ENCODE measurements around the gene ZNF438. TPM values are rescaled to one million over a fixed set of nuclear protein-coding genes. Genes with fewer than 3 reads are reported as not detected.

Gene ZNF438
- total RNA-seq, 3 donors from 2014 or later = 0.96 to 1.3 (median 1.2) TPM

DNA sequence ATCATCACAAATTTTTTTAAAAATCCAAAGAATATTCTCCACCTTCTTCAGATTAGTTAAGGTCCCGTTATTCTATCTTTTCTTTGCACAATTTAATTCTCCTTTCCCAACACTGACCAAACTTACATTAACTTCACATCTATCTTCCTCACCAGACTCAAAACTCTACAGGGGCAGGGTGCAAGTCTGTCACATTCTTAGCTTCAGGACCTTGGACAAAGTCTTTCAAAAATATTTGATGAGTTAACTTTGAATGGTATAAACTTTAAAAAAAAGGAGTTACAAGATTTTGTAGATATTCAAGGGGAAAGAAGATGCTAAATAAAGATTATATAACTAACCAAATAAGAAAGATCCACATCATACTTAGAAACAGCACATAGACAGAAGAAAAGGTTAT lies 132.7 kb downstream of the ZNF438 start:
- no peak for DNase-seq
- Mint-ChIP-seq H3K9me3 (peaks cover 4% of the 10 kb centered on the region), H3K4me1 (ENCODE audit: low read depth) (no peaks in the 10 kb centered on the region)

DNA sequence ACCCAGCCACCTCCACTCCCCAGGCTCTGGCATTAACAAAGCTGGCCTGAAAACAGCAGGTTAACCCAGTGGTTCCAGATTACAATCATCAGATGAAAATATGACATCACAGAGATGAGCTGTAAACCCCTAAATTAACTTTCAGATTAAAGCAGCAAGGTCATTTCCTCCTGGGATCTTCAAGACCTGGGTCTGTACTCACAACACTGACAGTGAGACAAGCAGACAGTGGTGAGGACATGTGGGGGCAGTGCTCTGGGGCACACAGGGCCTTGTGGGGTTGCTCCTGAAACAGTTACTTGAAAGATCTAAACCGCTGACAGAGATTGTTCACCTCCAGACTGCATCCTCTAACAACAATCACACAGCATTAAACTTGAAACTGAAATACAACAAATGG lies 134.1 kb downstream of the ZNF438 start:
- Mint-ChIP-seq H3K36me3 (ENCODE audit: insufficient read depth) (peaks cover 27% of the 10 kb centered on the region), H3K4me3 (no peak overlapping the region), H3K9me3 (peaks cover 4% of the 10 kb centered on the region), H3K4me1 (ENCODE audit: low read depth) (no peaks in the 10 kb centered on the region), H3K27me3 (ENCODE audit: low read depth) (no peaks in the 10 kb centered on the region)
- no peak for DNase-seq
- ATAC-seq = peak; percentile 28 to 51

More for the DNA sequence above, 132.7 kb downstream of the ZNF438 start:
- Mint-ChIP-seq H3K4me3 (no peak overlapping the region), H3K36me3 (ENCODE audit: insufficient read depth) (peaks cover 31% of the 10 kb centered on the region), H3K27me3 (ENCODE audit: low read depth) (no peaks in the 10 kb centered on the region)
- no peak for ATAC-seq

DNA sequence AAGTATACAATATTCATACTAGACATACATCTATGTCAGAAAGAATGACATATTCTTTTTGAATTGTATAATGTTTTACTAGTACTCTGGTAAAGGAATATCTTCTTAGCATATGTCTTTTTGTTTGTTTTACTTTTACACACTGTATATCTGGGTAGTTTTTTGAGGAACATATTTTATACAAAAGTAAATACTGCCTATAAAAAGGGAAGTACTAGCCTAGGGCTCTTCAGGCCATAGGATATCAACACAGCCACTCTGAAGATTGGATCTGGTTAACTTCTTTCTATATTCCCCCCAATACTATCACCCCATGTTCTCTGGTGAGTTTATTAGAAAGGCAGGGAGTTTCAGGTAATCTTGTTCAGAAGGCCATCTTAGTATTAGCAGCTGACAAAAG lies 134.6 kb downstream of the ZNF438 start:
- Mint-ChIP-seq H3K4me1 (ENCODE audit: low read depth) (no peaks in the 10 kb centered on the region), H3K27me3 (ENCODE audit: low read depth) (no peaks in the 10 kb centered on the region), H3K36me3 (ENCODE audit: insufficient read depth) (peaks cover 23% of the 10 kb centered on the region), H3K9me3 (peaks cover 4% of the 10 kb centered on the region), H3K4me3 (no peak overlapping the region)
- ATAC-seq (no peak), DNase-seq (no peak)

GRCh38 chr10:30894221-30894620 lies 137.4 kb downstream of the ZNF438 start:
- Mint-ChIP-seq H3K36me3 (ENCODE audit: insufficient read depth) (peaks cover 10% of the 10 kb centered on the region), H3K4me3 (no peak overlapping the region), H3K9me3 (peaks cover 4% of the 10 kb centered on the region), H3K4me1 (ENCODE audit: low read depth) (no peaks in the 10 kb centered on the region), H3K27me3 (ENCODE audit: low read depth) (no peaks in the 10 kb centered on the region)
- no peak for ATAC-seq
- DNase-seq = no peak

DNA sequence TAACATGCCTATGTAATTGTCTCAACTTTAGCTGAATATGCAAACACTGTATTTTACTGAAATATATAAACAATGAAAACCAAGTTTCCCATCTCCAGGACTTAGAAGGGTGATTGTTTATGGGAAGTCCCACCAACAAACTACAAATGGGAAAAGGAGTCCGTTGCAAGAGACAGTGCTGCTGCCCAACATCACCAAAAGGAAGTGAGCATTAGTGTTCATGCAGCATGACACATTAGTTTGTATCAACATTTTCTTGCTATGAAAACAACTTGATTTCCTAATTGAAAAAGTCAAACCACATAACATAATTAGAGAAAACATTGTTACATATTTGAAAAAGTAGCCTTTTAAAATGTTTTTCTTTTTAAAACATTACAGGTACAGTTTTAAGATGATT lies 138.5 kb downstream of the ZNF438 start:
- H3K9me3 Mint-ChIP-seq = no peaks in the 10 kb centered on the region
- H3K4me3 Mint-ChIP-seq = no peak overlapping the region
- H3K36me3 Mint-ChIP-seq (ENCODE audit: insufficient read depth) = peaks cover 5% of the 10 kb centered on the region
- H3K27me3 Mint-ChIP-seq (ENCODE audit: low read depth) = no peaks in the 10 kb centered on the region
- DNase-seq = no peak
- ATAC-seq = no peak
- H3K4me1 Mint-ChIP-seq (ENCODE audit: low read depth) = no peaks in the 10 kb centered on the region

DNA sequence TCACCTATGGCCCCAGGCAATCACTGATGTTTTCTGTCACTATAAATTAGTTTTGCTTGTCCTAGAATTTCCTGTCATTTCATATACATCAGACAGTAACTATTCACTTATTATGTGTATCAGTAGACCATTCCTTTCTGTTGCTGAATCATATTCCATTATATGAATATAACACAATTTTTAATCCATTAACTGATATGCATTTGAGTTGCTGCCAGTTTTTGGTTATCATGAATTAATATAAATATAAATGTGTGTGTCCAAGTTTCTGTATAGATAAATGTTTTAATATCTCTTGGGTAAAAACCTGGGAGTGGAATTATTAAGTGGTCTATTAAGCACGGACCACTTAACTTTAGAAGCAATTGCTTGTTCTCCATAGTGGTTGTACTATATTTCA lies 143.8 kb downstream of the ZNF438 start:
- DNase-seq = no peak
- H3K4me3 Mint-ChIP-seq = no peak overlapping the region
- H3K27me3 Mint-ChIP-seq (ENCODE audit: low read depth) = no peaks in the 10 kb centered on the region
- no peaks in the 10 kb centered on the region for H3K4me1 Mint-ChIP-seq (ENCODE audit: low read depth)
- H3K36me3 Mint-ChIP-seq (ENCODE audit: insufficient read depth) = peaks cover 3% of the 10 kb centered on the region
- H3K9me3 Mint-ChIP-seq = no peaks in the 10 kb centered on the region
- no peak for ATAC-seq

- peaks cover 3% of the 10 kb centered on the region for H3K36me3 Mint-ChIP-seq (ENCODE audit: insufficient read depth)
- no peaks in the 10 kb centered on the region for H3K9me3 Mint-ChIP-seq
- no peak overlapping the region for H3K4me3 Mint-ChIP-seq
- H3K4me1 Mint-ChIP-seq (ENCODE audit: low read depth) = no peaks in the 10 kb centered on the region
- DNase-seq (no peak), ATAC-seq (no peak)
- no peaks in the 10 kb centered on the region for H3K27me3 Mint-ChIP-seq (ENCODE audit: low read depth)
Measured at GRCh38 chr10:30885423-30885822, 146.2 kb downstream of the ZNF438 start.

DNA sequence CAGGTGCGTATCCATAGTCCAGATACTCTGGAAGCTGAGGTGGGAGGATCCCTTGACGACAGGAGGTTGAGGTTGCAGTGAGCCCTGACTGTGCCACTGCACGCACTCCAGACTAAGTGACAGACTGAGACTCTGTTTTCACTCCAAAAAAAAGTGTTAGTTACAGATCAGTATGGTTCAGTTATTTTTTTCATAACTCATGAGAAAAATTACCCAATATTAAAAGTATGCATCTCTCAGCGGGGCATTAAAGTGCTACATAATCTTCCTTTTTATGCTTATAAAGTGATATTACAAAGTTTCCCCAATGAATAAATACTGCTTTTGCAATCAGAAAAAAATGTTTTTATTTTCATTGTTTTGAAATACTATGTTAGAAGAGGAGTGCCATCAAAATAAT lies 147.9 kb downstream of the ZNF438 start:
- H3K4me1 Mint-ChIP-seq (ENCODE audit: low read depth) = no peaks in the 10 kb centered on the region
- H3K27me3 Mint-ChIP-seq (ENCODE audit: low read depth) = no peaks in the 10 kb centered on the region
- no peak overlapping the region for H3K4me3 Mint-ChIP-seq
- DNase-seq (no peak), ATAC-seq (no peak)
- H3K9me3 Mint-ChIP-seq = peaks cover 4% of the 10 kb centered on the region
- peaks cover 6% of the 10 kb centered on the region for H3K36me3 Mint-ChIP-seq (ENCODE audit: insufficient read depth)

- no peak for ATAC-seq
- Mint-ChIP-seq H3K36me3 (ENCODE audit: insufficient read depth) (peaks cover 6% of the 10 kb centered on the region), H3K9me3 (peaks cover 4% of the 10 kb centered on the region), H3K4me1 (ENCODE audit: low read depth) (no peaks in the 10 kb centered on the region), H3K27me3 (ENCODE audit: low read depth) (no peaks in the 10 kb centered on the region), H3K4me3 (no peak overlapping the region)
- no peak for DNase-seq
Measured at GRCh38 chr10:30883116-30883515, 148.5 kb downstream of the ZNF438 start.

DNA sequence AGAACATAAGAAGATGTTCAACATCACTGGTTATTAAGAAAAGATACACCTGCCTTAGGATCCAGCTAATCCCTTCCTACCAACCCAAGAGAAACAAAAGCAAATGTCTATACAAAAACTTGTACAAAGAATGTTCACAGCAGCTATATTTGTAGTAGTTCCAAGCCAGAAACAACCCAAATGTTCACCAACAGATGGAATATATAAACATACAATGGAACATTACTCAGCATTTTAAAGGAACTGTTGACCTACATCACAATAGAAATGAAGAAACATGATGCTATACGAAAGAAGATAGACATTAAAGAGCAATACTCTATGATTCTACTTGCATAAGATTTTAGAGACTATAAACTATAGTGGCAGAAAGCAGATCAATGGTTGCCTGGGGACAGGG lies 149.4 kb downstream of the ZNF438 start:
- no peaks in the 10 kb centered on the region for H3K27me3 Mint-ChIP-seq (ENCODE audit: low read depth)
- H3K36me3 Mint-ChIP-seq (ENCODE audit: insufficient read depth) = peaks cover 3% of the 10 kb centered on the region
- ATAC-seq (no peak), DNase-seq (no peak)
- H3K4me1 Mint-ChIP-seq (ENCODE audit: low read depth) = no peaks in the 10 kb centered on the region
- no peak overlapping the region for H3K4me3 Mint-ChIP-seq
- H3K9me3 Mint-ChIP-seq = peaks cover 4% of the 10 kb centered on the region

DNA sequence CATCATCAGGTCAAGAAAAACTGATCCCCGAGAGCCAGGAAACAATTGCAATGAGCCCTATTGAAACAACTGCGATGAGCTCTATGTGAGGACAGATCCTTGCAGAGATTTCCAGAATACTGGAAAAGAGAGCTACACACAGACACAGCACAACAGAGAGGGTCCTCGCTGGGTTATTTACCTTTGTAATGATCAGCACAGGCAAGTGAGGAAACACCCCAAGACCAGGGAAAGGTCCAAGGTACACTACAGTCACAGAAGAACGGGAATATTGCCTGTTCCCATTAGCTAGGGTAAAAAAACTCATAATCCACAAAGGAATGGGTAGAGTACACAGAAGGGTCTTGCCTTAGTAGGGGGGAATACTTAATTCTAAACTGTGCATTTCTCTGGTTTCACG lies 152.7 kb downstream of the ZNF438 start:
- Mint-ChIP-seq H3K27me3 (ENCODE audit: low read depth) (no peaks in the 10 kb centered on the region), H3K4me1 (ENCODE audit: low read depth) (no peaks in the 10 kb centered on the region), H3K4me3 (no peak overlapping the region)

DNA sequence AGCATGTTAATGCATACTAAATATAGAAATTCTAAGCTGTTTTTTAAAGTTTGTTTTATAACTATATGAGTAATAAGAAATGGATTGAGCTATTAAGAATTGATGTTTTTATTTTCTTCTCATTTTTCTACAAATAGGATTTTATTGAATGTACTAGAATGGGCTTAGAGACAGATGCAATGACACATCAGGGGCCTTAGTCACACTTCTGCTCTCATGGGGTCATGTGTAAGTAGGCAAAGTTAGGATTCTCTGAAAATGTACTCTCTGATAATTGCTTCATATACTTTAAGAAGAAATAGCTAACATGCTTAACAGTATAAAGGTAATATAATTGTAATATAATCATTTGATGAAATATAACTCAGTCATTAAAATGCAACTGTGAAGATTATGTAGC lies 154.6 kb downstream of the ZNF438 start:
- peaks cover 4% of the 10 kb centered on the region for H3K9me3 Mint-ChIP-seq
- ATAC-seq (no peak), DNase-seq (no peak)
- H3K4me1 Mint-ChIP-seq (ENCODE audit: low read depth) = no peaks in the 10 kb centered on the region
- no peaks in the 10 kb centered on the region for H3K27me3 Mint-ChIP-seq (ENCODE audit: low read depth)
- no peak overlapping the region for H3K4me3 Mint-ChIP-seq
- H3K36me3 Mint-ChIP-seq (ENCODE audit: insufficient read depth) = peaks cover 8% of the 10 kb centered on the region

More for the DNA sequence above, 152.7 kb downstream of the ZNF438 start:
- DNase-seq = no peak
- ATAC-seq = no peak
- Mint-ChIP-seq H3K36me3 (ENCODE audit: insufficient read depth) (peaks cover 4% of the 10 kb centered on the region), H3K9me3 (peaks cover 4% of the 10 kb centered on the region)

DNA sequence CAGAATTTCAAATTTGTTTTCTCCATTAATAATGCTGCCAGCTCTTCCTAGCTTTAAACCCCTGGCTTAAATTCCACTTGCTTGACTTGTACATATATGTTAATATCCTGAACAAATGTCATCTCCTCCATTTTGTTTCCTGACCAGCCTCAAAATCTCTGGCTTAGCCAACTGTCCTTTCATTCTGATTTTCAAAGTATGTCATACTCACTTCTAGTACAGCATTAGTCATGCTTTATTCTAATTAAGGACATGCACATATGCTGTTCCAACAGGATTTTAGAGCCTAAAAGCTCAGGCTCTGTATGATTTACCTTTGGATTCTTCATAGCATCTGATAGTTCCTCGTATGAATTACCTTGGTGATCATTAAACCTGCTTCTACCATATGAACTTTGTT lies 158.3 kb downstream of the ZNF438 start:
- Mint-ChIP-seq H3K9me3 (no peaks in the 10 kb centered on the region), H3K4me3 (no peak overlapping the region), H3K27me3 (ENCODE audit: low read depth) (no peaks in the 10 kb centered on the region), H3K36me3 (ENCODE audit: insufficient read depth) (peaks cover 5% of the 10 kb centered on the region), H3K4me1 (ENCODE audit: low read depth) (no peaks in the 10 kb centered on the region)
- ATAC-seq (no peak), DNase-seq (no peak)

DNA sequence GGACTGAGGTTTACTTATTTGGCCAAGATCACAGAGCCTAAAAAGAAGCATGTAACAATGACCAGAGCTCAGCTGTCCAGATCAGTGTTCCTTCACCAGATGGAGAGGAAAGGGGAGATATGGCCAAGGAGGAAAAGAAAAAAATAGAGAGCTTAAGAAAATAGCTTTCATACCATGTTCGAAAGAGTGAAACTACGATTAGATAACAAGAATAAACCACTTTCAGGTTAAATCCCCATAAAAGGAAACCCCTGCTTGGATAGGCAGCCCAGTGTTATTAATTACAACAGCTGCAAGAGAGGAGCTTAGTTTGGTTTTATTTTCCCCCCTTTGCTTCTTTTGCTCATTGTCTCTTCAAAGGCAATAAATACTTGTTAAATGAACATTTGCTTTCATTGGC lies 160.8 kb downstream of the ZNF438 start:
- no peaks in the 10 kb centered on the region for H3K27me3 Mint-ChIP-seq (ENCODE audit: low read depth)
- no peak for ATAC-seq
- DNase-seq = no peak
- no peaks in the 10 kb centered on the region for H3K4me1 Mint-ChIP-seq (ENCODE audit: low read depth)
- no peak overlapping the region for H3K4me3 Mint-ChIP-seq
- H3K36me3 Mint-ChIP-seq (ENCODE audit: insufficient read depth) = peaks cover 4% of the 10 kb centered on the region
- H3K9me3 Mint-ChIP-seq = no peaks in the 10 kb centered on the region

GRCh38 chr10:30869566-30869965 lies 162.1 kb downstream of the ZNF438 start:
- H3K4me1 Mint-ChIP-seq (ENCODE audit: low read depth) = no peaks in the 10 kb centered on the region
- DNase-seq (no peak), ATAC-seq (no peak)
- peaks cover 6% of the 10 kb centered on the region for H3K36me3 Mint-ChIP-seq (ENCODE audit: insufficient read depth)
- no peaks in the 10 kb centered on the region for H3K9me3 Mint-ChIP-seq
- H3K4me3 Mint-ChIP-seq = no peak overlapping the region
- no peaks in the 10 kb centered on the region for H3K27me3 Mint-ChIP-seq (ENCODE audit: low read depth)

- no peaks in the 10 kb centered on the region for H3K27me3 Mint-ChIP-seq (ENCODE audit: low read depth)
- DNase-seq = no peak
- no peak overlapping the region for H3K4me3 Mint-ChIP-seq
- peaks cover 9% of the 10 kb centered on the region for H3K36me3 Mint-ChIP-seq (ENCODE audit: insufficient read depth)
- no peaks in the 10 kb centered on the region for H3K9me3 Mint-ChIP-seq
- no peak for ATAC-seq
- no peaks in the 10 kb centered on the region for H3K4me1 Mint-ChIP-seq (ENCODE audit: low read depth)
Measured at GRCh38 chr10:30868611-30869010, 163.1 kb downstream of the ZNF438 start.
